SK-MEL-5 (cell line): ENCODE results near the gene ZNF284. TPM values are rescaled to one million over a fixed set of nuclear protein-coding genes. Genes with fewer than 3 reads are reported as not detected.
"Not testable (repeated sequence)": the region's sequence is repeated elsewhere in the genome, so short reads cannot be mapped to it uniquely, and the experiment has no call there.

Source experiments
- DNase-seq: peaks from one replicate; pipeline ENCODE4 v3.0.0-alpha.2; 2016; ENCODE audit warnings: low read depth, low spot score
- in situ Hi-C: cut with HindIII; loops from 2 replicates; pipeline ENCODE4 v1.10.0; 2016; ENCODE audit warnings: low sequenced_read_pairs, high pct_unique_total_duplicates, low pct_unique_long_range_greater_than_20kb
- small RNA-seq, 2 experiments: library from RNA; depleted of rRNA; stranded (forward); fragments of <200 nt; gene quantifications; one replicate each; pipeline ENCODE3, GENCODE V24; 2014
- total RNA-seq: library from RNA; depleted of rRNA; stranded (reverse); fragments of >200 nt; shearing (Covaris generic); gene quantifications from 2 replicates; pipeline ENCODE4 v1.2.3, GENCODE V29; 2014; rRNA removed

The ZNF284 gene
- total RNA-seq, 1 experiment from 2014 or later = 3.2 TPM

GRCh38 chr19:44093931-44094765, 22.2 kb downstream of the ZNF284 start, which contains the start of gene ZNF224:
ZNF224 (plus strand) TSS chr19:44094361; CDS start chr19:44097874, 3,513 bp downstream.
- in situ Hi-C loops = no loop called here
- DNase-seq = peak; percentile 95

GRCh38 chr19:44107751-44108150, 35.8 kb downstream of the ZNF284 start:
- in situ Hi-C loops = no loop called here
- no peak for DNase-seq

- no peak for DNase-seq
- in situ Hi-C loops = no loop called here
Observed at GRCh38 chr19:44109458-44109857, 37.5 kb downstream of the ZNF284 start.

- peak; percentile 41 for DNase-seq
- in situ Hi-C loops = no loop called here
Observed at GRCh38 chr19:44111910-44112463, 40.0 kb downstream of the ZNF284 start.

- DNase-seq = no peak
- in situ Hi-C loops = no loop called here
Observed at GRCh38 chr19:44112802-44113137, 40.8 kb downstream of the ZNF284 start.

- peak; percentile 98 for DNase-seq
- in situ Hi-C loops = no loop called here
Observed at GRCh38 chr19:44113138-44113783, 41.3 kb downstream of the ZNF284 start, which contains the start of gene ZNF225. ZNF225 (plus strand) TSS chr19:44113399; CDS start chr19:44115828, 2,429 bp downstream.

- peak; percentile 3 for DNase-seq
Observed at GRCh38 chr19:44113784-44114390, 41.9 kb downstream of the ZNF284 start.

GRCh38 chr19:44121162-44121561, 49.2 kb downstream of the ZNF284 start:
- DNase-seq, in situ Hi-C loops: not testable (repeated sequence)

More at GRCh38 chr19:44113784-44114390, 41.9 kb downstream of the ZNF284 start:
- in situ Hi-C loops = no loop called here

GRCh38 chr19:44131955-44132354, 60.0 kb downstream of the ZNF284 start:
- in situ Hi-C loops = no loop called here
- DNase-seq = no peak

Small RNA genes lying within 50 kb of the gene (small RNA-seq; reads per million reads assigned to genes)
- 0 reads per million in 2 experiments for gene RNU6-902P

Other genes with a start within 250 kb of the ZNF284 start
- gene ZNF283, start 244.8 kb upstream of the ZNF284 start, total RNA-seq = 8.7 and 11.9 TPM in 2 replicates
- 0.40 TPM in 1 of 2 replicates, not detected in the other for gene ZNF404, start 188.2 kb upstream of the ZNF284 start, total RNA-seq
- 9.5 and 12.5 TPM in 2 replicates for gene ZNF45, start 136.9 kb upstream of the ZNF284 start, total RNA-seq
- gene ZNF221, start 120.9 kb upstream of the ZNF284 start, total RNA-seq = 1.6 and 3.0 TPM in 2 replicates
- 7.5 and 7.9 TPM in 2 replicates for gene ZNF155, start 88.0 kb upstream of the ZNF284 start, total RNA-seq
- gene ZNF230, start 69.2 kb upstream of the ZNF284 start, total RNA-seq = 3.3 and 6.6 TPM in 2 replicates
- gene ZNF222, start 46.8 kb upstream of the ZNF284 start, total RNA-seq = 5.5 and 9.0 TPM in 2 replicates
- gene ZNF223, start 20.1 kb upstream of the ZNF284 start, total RNA-seq = 3.7 and 3.9 TPM in 2 replicates
- 17.7 and 22.4 TPM in 2 replicates for gene ZNF224, start 22.2 kb downstream of the ZNF284 start, total RNA-seq
- gene ZNF225, start 41.2 kb downstream of the ZNF284 start, total RNA-seq = 3.4 and 4.4 TPM in 2 replicates
- gene ZNF234, start 69.4 kb downstream of the ZNF284 start, total RNA-seq = 7.0 and 7.4 TPM in 2 replicates
- gene ZNF226, start 92.9 kb downstream of the ZNF284 start, total RNA-seq = 9.5 and 21.2 TPM in 2 replicates
- 16.2 and 16.7 TPM in 2 replicates for gene ZNF227, start 140.4 kb downstream of the ZNF284 start, total RNA-seq
- gene ZNF233, start 187.7 kb downstream of the ZNF284 start, total RNA-seq = 0.35 and 0.61 TPM in 2 replicates
- gene ZNF235, start 232.9 kb downstream of the ZNF284 start, total RNA-seq = 4.7 and 5.1 TPM in 2 replicates